SKM-1 (cell line): ENCODE measurements around the gene ZNF26.
"Not testable (repeated sequence)": the region's sequence is repeated elsewhere in the genome, so short reads cannot be mapped to it uniquely, and the experiment has no call there.

Experiments
- DNase-seq: peaks from one replicate; lab custom pipeline; 2025; ENCODE audit not compliant: unreplicated experiment; lab: John Stamatoyannopoulos, UW

ZNF26 gene, protein sequence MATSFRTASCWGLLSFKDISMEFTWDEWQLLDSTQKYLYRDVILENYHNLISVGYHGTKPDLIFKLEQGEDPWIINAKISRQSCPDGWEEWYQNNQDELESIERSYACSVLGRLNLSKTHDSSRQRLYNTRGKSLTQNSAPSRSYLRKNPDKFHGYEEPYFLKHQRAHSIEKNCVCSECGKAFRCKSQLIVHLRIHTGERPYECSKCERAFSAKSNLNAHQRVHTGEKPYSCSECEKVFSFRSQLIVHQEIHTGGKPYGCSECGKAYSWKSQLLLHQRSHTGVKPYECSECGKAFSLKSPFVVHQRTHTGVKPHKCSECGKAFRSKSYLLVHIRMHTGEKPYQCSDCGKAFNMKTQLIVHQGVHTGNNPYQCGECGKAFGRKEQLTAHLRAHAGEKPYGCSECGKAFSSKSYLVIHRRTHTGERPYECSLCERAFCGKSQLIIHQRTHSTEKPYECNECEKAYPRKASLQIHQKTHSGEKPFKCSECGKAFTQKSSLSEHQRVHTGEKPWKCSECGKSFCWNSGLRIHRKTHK

DNA sequence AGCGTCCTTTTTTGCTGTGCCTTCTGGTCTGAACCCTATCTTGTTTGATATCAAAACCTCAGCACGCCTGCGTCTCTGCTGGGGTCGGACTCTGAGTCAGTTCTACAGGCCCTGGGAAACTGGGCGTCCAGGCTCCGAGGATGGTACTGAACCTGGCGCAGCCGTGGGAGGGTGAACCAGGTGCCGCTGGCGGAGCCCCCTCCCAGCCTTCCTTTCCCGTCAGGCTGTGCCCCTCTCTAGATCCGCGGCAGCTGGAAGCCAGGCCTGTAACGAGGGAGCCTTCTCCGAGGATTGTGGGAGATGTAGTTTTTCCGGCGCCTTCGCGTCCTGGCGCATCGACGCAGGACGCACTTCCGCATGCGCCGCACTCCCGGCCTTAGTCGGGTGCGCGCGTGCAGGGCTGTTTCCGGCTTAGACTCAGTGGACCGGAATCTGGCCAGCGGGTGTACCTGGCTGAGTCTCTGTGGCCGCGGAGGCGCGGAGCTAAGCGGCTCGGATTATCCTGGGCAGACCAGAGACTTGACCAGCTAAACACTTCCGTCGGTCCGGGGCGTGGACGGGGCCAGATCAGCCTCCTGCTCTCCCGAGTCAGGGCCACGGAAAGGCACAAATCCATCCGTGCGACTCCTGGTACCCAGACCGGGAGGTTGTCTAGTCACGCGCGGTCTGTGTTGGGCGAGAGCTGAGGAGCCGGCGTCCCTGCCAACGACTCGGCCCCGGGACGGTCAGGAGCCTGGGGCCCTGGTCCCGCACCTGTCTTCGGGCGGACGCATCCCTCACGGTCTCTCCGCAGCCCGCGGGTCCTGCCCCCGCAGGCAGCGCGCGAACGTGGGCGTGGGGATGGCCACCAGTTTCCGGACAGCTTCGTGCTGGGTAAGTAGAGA is at the start of gene ZNF26:
Gene ZNF26 (plus strand): TSS at position 367 of the 884 bp plus-strand sequence. CDS start 474 bp downstream, at position 841.
- peak; percentile 19 for DNase-seq

DNA sequence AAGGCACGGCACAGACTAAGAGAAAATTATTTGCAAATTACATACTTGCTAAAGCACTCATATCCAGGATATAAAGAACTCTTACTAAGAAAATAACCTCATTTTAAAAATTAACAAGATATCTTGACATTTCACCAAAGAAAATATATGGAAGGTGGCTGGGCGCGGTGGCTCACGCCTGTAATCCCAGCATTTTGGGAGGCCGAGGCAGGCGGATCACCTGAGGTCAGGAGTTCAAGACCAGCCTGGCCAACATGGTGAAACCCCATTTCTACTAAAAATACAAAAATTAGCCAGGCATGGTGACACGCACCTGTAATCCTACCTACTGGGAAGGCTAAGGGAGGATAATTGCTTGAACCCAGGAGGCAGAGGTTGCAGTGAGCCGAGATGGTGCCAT is 49.2 kb upstream of the ZNF26 start:
- not testable (repeated sequence) for DNase-seq

DNA sequence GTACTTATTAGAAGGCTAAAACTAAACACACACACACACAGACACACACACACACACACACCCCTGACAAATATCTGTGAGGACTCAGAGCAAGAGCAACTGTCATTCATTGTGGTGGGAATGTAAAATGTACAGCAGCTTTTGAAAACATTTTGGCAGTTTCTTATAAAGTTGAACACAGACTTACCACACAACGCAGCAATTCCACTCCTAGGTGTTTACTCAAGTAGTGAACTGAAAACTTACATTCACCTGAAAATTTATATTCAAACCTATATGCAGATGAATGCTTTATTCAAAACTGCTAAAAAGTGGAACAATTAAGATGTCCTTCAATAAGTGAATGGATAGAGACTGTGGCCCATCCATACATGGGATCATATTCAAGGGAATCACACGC is 48.7 kb upstream of the ZNF26 start:
- no peak for DNase-seq

DNA sequence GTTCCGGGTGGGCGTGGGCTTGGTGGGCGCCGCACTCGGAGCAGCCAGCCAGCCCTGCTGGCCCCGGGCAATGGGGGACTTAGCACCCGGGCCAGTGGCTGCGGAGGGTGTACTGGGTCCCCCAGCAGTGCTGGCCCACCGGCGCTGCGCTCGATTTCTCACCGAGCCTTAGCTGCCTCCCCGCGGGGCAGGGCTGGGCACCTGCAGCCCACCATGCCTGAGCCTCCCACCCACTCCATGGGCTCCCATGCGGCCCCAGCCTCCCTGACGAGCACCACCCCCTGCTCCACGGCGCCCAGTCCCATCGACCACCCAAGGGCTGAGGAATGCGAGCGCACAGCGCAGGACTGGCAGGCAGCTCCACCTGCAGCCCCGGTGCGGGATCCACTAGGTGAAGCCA is 47.4 kb upstream of the ZNF26 start:
- not testable (repeated sequence) for DNase-seq

DNA sequence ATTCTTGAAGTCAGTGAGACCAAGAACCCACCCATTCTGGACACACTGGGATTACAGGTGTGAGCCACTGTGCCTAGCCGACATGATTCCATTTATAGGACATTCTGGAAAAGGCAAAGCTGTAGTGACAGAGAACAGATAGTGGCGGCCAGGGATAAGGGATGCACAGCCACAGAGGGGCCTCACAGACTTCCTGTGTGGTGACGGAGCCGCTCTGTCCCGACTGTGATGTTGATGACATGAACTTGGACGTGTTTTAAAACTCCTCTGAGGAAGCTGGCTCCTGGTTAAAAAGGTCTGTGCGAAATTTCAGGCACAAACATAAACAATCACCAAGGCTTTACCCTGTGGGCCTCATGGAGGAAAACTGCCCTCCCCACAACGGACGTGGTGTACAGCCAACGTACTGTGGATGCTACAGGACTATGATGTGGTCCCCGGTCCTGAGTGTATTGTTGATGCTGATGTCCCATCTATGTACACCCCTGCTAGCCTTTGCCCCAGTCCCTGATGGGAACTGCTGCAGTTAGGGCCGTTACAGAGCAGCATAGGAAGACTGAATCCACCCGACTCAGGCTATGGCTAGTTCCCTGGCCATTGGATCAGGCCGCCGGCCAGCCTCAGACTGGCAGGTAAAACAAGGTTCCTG is 46.0 kb upstream of the ZNF26 start:
- no peak for DNase-seq

DNA sequence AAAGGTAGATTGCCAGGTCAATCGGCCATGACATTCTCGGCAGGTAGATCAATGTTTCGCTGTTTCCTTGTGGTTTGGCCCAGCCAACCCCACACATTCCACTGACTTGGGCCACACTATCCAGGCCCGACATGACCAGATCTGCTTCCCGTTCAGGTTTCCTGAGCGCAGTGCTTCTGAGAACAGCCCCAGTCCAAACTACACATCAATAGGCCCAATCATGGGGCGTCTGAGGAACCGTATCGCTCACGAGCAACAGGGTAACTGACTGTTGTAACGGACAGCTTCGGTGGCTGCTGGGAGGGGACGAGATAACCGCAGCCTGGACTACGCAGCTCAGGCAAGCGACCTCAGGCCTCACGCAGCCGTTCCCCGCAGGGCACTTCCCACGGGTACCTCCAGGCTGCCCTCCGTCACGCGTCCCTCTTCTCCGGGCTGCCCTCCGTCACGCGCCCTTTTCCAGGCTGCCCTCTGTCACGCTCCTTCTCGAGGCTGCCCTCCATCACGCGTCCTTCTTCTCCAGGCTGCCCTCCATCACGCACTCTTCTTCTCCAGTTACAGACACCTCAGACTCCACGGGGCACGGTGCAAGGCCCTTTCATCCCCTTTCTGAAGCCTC is 44.7 kb upstream of the ZNF26 start:
- DNase-seq, result no peak

DNA sequence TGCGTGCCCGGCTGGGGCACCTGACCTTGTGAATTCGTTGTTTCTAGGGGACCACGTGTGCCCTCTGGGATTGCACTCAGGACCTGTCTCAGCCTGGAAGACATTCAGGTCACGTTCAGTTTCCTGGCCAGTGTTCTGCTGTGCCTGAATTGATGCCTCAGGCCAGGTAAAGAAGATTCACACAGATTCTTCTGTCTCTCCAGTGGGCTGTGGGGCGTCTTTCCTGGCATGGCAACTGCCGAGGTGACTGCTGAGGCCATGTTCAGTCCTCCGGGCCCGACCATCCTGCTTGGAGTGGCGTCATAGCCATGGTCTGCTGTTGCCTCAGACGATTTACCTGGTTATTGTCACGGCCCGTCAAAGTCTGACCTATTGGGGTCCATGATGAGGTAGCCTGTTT is 43.6 kb upstream of the ZNF26 start:
- DNase-seq, result no peak

DNA sequence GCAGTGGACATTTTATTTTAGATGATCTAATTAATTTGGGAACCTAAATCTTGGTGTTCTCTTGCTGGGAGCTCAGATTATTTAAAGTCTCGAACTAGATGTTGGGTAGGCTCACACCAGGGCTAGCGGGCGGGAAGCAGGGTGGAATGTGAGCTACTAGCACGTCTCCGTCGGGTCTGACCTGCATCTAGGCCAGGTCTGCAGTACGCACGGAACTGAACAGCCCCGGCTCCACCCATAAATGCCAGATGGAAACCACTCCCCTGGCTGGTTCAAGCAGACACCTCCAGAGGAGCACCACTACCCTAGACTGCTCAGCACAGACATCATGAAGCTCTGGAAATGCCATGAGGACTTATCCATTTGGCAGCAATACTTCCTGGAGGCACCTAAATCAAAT is 40.4 kb upstream of the ZNF26 start:
- no peak for DNase-seq

DNA sequence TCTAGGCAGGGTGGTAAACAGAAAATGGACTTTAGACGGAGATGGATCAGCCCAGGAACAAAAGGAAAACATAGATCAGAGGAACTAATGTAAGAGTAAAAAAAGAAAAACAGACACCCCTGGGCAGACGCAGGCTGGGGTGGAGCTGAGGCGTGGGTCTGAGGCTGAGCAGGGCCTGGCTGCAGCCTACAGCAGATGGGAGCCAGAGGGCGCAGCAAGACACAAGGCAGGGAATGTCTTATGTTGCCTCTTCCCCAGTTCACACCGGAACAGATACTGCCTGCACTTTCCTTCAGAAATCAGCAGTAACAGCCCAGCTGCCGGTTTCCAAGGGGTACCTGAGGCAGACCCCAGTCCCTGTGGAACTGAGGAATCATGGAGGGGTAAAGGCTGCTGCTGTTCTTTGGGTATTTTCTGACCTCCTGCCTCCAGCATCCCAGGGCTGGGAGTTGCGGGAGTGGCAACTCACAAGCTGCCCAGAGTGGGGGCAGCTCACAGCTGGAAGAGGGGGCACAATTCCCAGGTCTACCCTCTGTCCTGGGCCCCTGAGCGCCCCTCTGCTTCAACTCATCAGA is 39.8 kb upstream of the ZNF26 start:
- no peak for DNase-seq

DNA sequence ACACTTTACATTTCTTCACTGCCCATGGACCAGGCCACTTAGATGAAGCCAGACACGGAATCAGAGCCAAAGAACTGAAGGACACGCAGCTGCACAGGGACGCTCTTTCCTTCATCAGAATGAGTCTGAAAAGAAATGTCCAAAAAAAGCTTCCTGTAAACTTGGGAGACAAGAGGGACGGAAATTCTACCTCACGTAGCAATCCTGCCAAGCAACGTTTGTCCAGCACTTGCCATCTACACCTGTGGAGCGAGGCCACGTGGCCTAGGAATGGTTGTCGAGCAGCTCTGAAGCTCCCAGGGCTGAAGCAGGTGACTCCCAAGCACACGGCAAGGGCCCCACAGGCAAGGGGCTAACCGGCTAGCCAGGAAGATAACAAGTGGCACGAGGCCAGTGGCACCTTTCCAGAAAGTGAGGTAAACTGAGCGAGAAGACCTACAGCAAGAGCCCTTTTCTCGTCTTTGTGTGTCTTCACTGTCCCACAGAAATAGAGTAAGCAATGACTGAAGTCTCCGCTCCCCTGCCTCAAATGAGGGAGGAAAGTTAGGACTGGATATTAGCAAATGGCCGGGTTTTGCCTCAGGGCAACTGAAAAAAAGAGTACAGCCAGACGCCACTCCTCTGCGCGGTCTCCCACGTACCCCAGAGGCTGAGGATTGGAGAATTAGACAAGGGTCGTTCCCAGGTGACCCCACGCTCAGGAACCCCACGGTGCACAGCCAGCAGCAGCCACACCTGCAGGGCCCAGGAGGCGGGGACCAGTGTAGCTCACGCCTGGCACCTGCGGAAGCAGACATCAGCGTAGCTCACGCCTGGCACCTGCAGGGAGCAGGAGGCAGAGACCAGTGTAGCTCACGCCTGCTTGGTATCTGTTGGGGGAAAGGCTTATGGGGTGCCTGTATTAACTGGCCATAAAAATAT is 37.8 kb upstream of the ZNF26 start:
- DNase-seq, result no peak

DNA sequence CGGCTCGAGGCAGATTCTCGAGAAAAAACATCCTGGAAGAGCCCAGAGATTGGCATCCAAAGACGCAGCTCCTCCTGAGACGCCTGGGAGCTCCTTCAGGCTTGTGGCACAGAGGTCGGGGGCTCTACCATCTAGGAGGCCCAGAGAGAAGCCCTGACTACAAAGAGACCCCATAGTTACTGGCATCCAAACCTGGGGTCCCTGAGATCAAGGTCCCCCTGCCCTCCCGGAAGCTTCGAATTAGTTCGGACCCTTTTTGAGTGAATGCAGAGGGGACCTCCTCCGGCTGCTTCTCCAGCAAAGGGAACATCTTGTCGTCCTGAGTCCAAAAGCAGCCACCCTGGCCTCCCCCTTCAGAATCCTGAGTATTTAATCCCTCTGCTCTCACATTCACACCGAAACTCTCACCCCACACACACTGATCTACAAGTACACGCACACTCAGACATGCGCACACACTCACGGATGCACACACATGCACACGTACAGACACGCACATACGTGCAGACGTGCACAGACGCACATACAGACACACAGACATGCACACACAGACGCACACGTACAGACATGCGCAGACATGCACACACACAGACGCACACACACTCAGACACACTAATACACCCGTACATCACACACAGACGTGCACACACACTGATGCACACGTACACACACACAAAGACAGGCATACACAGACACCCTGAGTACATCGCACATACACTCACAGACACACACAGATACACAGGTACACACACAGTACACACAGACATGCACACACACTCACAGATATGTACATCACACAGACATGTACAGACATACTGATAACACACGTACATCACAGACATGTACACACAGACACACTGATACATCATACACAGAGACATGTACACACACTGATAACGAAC is 36.0 kb upstream of the ZNF26 start:
- no peak for DNase-seq

DNA sequence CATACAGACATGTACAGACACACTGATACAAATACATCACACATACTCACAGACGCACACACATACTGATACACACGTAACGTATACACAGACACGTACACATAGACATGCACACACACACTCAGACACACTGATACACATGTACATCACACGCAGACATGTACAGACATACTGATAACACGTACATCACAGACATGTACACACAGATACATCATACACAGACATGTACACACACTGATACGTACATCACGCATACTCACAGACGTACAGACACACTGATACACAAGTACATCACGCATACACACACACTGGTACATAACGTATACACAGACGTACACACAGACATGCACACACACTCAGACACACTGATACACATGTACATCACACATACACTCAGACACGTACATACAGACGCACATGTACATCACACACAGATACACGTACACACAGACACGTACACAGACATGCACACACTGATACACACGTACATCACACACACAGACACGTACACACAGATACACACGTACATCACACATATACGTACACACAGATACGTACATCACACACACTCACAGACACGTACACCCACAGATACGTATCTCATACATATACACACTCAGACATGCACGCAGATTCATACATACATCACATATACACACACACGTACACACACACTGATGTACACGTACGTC is 35.2 kb upstream of the ZNF26 start:
- DNase-seq, result no peak

DNA sequence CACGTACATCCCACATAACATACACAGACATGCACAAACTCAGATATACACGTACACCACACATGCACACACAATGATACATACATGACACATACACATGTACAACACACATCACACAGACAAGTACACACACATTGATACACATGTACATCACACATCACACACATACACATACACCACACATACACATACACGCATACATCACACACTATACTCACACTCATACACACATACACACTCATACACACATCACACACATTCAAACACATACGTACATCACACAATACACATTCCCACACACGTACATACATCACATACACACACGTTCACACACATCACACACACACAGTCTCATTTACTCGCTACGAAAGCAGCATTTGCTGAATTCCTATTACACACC is 34.5 kb upstream of the ZNF26 start:
- no peak for DNase-seq

DNA sequence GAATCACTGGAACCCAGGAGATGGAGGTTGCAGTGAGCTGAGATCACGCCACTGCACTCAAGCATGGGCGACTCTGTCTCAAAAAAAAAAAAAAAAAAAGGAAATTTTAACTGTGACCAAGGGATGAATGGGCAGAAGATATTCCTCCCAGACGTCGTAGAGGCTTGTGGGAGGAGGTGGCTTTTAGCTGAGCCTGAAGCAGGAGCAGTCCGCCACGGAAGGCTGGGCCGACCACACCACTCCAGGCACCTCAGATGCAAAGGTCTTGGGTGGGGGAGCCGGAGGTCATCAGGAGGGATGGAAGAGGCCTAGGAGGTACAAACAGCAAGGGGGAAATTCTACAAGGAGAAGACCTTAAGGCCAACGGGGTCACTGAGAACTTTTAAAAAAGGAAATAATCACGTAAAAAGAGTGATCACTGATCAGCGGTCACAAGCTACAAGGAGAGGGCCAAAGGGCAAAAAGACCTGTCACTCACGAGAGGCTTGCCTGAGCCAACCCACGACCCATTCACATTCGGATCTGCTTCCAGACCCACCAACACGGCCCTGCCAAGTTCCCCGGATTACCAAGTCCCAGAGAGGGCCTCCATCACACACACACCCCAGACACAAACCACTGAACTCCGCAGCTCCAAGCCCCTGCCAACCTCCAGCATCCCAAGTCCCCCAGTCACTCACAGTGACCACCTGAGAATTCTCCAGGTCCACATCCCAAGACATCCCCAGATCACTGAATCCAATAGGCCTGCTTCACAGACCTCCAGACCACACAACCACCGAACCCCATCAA is 33.6 kb upstream of the ZNF26 start:
- DNase-seq, result no peak

DNA sequence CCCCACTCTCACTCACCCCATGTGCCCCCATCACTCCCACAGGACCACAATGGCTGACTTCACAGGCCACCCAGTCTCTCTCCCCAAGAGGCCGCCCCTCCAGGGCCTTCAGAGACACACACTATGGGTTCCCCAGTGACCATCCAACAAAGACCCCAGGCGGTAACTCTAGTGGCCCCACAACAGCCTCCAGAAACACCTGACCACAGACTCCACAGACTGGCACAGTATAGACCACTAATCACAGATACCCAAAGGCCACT is 33.1 kb upstream of the ZNF26 start:
- no peak for DNase-seq

DNA sequence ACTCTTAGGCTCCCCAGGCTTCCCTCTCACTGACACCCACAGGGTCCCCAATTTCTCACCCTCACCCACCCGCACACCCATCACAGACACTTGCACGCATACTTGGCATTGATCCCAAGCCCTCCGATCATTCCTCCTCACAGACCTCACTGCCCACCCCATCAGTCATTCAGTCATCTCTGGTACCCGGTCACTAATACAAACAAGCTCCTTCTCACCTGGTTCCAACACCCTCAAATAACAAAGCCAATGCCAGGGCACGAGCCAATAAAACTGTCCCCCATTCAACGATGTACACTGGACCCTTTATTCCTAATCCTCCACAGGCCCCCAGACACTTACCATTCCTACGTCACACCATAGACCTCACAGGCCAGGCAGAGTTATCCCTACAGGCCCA is 32.4 kb upstream of the ZNF26 start:
- DNase-seq, result no peak

DNA sequence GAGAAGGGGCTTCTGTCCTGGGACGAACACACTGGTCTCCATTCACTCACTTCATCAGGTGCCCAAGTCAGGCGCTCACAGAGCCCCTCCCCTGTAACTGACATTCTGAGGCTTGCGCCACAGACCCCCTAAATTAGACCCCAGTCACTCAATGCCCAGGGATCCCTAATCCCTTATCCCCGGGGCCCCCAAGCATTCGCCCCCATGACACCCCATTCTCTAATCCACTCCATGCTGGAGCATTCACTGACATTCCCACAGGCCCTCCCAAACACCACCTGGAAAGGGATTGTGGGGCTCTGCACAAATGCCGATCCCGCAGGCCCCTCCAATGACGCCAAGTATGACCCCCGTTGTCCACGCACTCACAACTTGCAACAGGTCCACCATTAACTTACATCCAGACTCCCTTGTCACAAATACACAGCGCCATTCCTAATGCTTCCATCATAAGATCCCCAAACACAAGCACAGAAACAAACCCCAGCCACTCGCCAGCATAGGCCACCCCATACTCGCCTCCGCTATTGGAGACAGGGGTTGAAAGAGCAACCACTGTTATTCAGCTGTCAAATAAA is 31.6 kb upstream of the ZNF26 start:
- no peak for DNase-seq
